PC-9 (cell line): Measurements from ENCODE around the gene SREBF2. TPM values are rescaled to one million over a fixed set of nuclear protein-coding genes. Genes with fewer than 3 reads are reported as not detected.

ENCODE experiments used
- BruUV-seq: library from RNA; stranded (reverse); fragments of 400-500 nt; replicated peaks from 2 replicates; lab custom pipeline; 2021; lab: Mats Ljungman, UMichigan
- CTCF ChIA-PET: fragments of 300-600 bp; sonication (Branson Sonifier 250); formaldehyde crosslinking; loops from one replicate; lab custom pipeline; 2022; ENCODE audit warnings: antibody characterized with exemption; lab: Charles Lee
- POLR2A ChIA-PET: fragments of 300-600 bp; sonication (Branson Sonifier 250); formaldehyde crosslinking; loops from one replicate; lab custom pipeline; 2022; ENCODE audit warnings: antibody characterized with exemption; ENCODE audit not compliant: unreplicated experiment; lab: Charles Lee
- DNase-seq, 2 experiments: peaks; one replicate each; pipeline versions ENCODE4 v3.0.0 to v3.0.0-alpha.2; 2015 to 2022; ENCODE audit warnings: mixed read lengths in 1 of 2
- H2AFZ ChIP-seq: fragments of 200-600 bp; sonication (generic); 2 replicates; pipeline ENCODE4 v1.8.1; 2017; ENCODE audit warnings: antibody characterized with exemption
- H3F3A ChIP-seq: fragments of 200-600 bp; sonication (generic); 2 replicates; pipeline ENCODE4 v1.8.1; 2017; ENCODE audit warnings: antibody characterized with exemption, mild to moderate bottlenecking, low read depth; ENCODE audit not compliant: insufficient read depth
- H3K27ac ChIP-seq: fragments of 200-600 bp; sonication (generic); 2 replicates; pipeline ENCODE4 v1.6.1; 2016; ENCODE audit warnings: mixed run types
- H3K27me3 ChIP-seq: fragments of 200-600 bp; sonication (generic); 2 replicates; pipeline ENCODE4 v1.6.1; 2016; ENCODE audit warnings: low read depth, mixed run types; ENCODE audit not compliant: insufficient read depth
- H3K36me3 ChIP-seq: fragments of 200-600 bp; sonication (generic); 2 replicates; pipeline ENCODE4 v1.6.1; 2016; ENCODE audit warnings: low read depth, mixed run types
- H3K4me1 ChIP-seq: fragments of 200-600 bp; sonication (generic); replicated peaks from 2 replicates; pipeline ENCODE4 v1.6.1; 2016; ENCODE audit warnings: mixed run types; ENCODE audit not compliant: insufficient read depth
- H3K4me2 ChIP-seq: fragments of 200-600 bp; sonication (generic); 2 replicates; pipeline ENCODE4 v1.6.1; 2017; ENCODE audit warnings: mixed run types
- H3K4me3 ChIP-seq: fragments of 200-600 bp; sonication (generic); 2 replicates; pipeline ENCODE4 v1.6.1; 2016; ENCODE audit warnings: mixed run types
- H3K79me2 ChIP-seq: fragments of 200-600 bp; sonication (generic); 2 replicates; pipeline ENCODE4 v1.6.1; 2017; ENCODE audit warnings: low read depth, mixed run types
- H3K9me2 ChIP-seq: fragments of 200-600 bp; sonication (generic); 2 replicates; pipeline ENCODE4 v1.8.1; 2017; ENCODE audit warnings: mild to moderate bottlenecking; ENCODE audit not compliant: insufficient read depth
- H3K9me3 ChIP-seq: fragments of 200-600 bp; sonication (generic); 2 replicates; pipeline ENCODE4 v1.8.1; 2016; ENCODE audit warnings: low read depth; ENCODE audit not compliant: insufficient read depth
- H4K20me1 ChIP-seq: fragments of 200-600 bp; sonication (generic); 2 replicates; pipeline ENCODE4 v1.8.1; 2017; ENCODE audit not compliant: insufficient read depth
- EZH2 ChIP-seq: fragments of 200-600 bp; sonication (generic); IDR thresholded peaks from 2 replicates; pipeline ENCODE4 v1.8.0; 2017; ENCODE audit warnings: antibody characterized with exemption, low read depth
- intact Hi-C: fragments of 100-400 bp; cut with micrococcal nuclease; formaldehyde crosslinking; loops from one replicate; pipeline ENCODE4 v1.10.0; 2022; ENCODE audit not compliant: unreplicated experiment
- total RNA-seq: library from RNA; stranded (reverse); gene quantifications from 2 replicates; pipeline ENCODE4 v1.2.3, GENCODE V29; 2021
- TF ChIP-seq, protein P1 (sequence below): fragments of 200-600 bp; sonication (generic); conservative IDR thresholded peaks from 2 replicates; pipeline ENCODE4 v1.6.1; 2017; ENCODE audit warnings: mixed run types, antibody characterized with exemption, mild to moderate bottlenecking, moderate library complexity

SREBF2 gene
- total RNA-seq, 1 experiment from 2014 or later, result 196 TPM

DNA sequence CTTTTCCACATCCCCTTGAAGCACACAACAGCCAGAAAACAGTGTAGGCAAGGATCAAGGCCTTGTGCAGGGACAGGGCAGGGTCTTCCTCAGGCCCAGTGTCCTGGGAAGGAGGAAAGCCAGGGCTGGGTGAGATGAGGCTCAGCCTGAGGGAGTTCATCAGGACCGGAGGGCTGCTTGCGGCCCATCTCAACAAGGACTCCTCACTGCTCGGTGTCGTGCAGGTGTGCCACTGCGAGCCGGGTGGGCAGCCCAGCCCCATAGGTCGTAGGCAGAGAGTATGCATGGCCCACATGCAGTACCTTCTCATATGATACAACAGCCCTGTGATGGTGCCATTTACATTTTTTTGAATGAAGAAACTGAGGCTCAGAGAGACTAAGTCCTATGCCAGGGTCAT, 69.1 kb downstream of the SREBF2 start:
- H3K27me3 ChIP-seq, result no peaks in the 10 kb centered on the region
- intact Hi-C loops, result no loop called here
- H4K20me1 ChIP-seq, result peaks cover 18% of the 10 kb centered on the region
- ChIA-PET CTCF (no interaction called here), POLR2A (no interaction called here)
- H2AFZ ChIP-seq, result no peak overlapping the region
- H3K9me3 ChIP-seq, result no peaks in the 10 kb centered on the region
- no peaks in the 10 kb centered on the region for H3K79me2 ChIP-seq
- H3K4me1 ChIP-seq, result no peaks in the 10 kb centered on the region
- H3F3A ChIP-seq, result peaks cover 16% of the 10 kb centered on the region; the same call in 1 of the 2 replicates
- H3K4me3 ChIP-seq, result no peak overlapping the region
- H3K36me3 ChIP-seq, result peaks cover 15% of the 10 kb centered on the region; the same call in 1 of the 2 replicates
- TF ChIP-seq, protein P1, sequence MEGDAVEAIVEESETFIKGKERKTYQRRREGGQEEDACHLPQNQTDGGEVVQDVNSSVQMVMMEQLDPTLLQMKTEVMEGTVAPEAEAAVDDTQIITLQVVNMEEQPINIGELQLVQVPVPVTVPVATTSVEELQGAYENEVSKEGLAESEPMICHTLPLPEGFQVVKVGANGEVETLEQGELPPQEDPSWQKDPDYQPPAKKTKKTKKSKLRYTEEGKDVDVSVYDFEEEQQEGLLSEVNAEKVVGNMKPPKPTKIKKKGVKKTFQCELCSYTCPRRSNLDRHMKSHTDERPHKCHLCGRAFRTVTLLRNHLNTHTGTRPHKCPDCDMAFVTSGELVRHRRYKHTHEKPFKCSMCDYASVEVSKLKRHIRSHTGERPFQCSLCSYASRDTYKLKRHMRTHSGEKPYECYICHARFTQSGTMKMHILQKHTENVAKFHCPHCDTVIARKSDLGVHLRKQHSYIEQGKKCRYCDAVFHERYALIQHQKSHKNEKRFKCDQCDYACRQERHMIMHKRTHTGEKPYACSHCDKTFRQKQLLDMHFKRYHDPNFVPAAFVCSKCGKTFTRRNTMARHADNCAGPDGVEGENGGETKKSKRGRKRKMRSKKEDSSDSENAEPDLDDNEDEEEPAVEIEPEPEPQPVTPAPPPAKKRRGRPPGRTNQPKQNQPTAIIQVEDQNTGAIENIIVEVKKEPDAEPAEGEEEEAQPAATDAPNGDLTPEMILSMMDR, result no peak
- TF ChIP-seq EZH2, result no peak
- H3K9me2 ChIP-seq, result no peaks in the 10 kb centered on the region
- no peak overlapping the region for H3K27ac ChIP-seq
- H3K4me2 ChIP-seq, result no peak overlapping the region
- BruUV-seq, result no TSS peak
- DNase-seq, result no peak

DNA sequence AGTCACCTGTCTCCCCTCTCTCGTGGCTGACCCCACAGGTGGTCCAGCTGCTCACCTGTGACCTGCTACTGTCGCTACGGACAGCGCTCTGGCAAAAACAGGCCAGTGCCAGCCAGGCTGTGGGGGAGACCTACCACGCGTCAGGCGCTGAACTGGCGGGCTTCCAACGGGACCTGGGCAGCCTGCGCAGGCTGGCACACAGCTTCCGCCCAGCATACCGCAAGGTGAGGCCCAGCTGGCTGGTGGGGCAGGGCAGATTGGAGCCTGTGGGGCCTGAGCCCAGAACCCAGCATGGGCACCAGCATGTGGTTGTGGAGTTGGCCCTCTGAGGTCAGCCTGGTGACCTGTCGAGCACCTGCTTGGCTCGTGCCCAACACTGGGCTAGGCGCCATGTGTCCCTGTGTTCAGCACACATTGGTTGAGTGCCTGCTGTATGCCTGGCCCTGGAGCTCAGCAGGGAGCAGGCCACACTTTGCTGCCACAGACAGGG, 70.1 kb downstream of the SREBF2 start:
- Histone ChIP-seq H3K27me3 (no peaks in the 10 kb centered on the region), H3K4me3 (no peak overlapping the region), H4K20me1 (peaks cover 18% of the 10 kb centered on the region), H3K79me2 (no peaks in the 10 kb centered on the region), H3K9me2 (no peaks in the 10 kb centered on the region), H3K4me1 (no peaks in the 10 kb centered on the region), H3K36me3 (peaks cover 14% of the 10 kb centered on the region; the same call in 1 of the 2 replicates), H3K9me3 (no peaks in the 10 kb centered on the region), H3F3A (peaks cover 16% of the 10 kb centered on the region; the same call in 1 of the 2 replicates), H3K27ac (no peak overlapping the region), H3K4me2 (no peak overlapping the region), H2AFZ (no peak overlapping the region)
- no TSS peak for BruUV-seq
- intact Hi-C loops, result no loop called here
- ChIA-PET CTCF (no interaction called here), POLR2A (no interaction called here)
- TF ChIP-seq, protein P1, result no peak
- TF ChIP-seq EZH2, result no peak
- no peak for DNase-seq

DNA sequence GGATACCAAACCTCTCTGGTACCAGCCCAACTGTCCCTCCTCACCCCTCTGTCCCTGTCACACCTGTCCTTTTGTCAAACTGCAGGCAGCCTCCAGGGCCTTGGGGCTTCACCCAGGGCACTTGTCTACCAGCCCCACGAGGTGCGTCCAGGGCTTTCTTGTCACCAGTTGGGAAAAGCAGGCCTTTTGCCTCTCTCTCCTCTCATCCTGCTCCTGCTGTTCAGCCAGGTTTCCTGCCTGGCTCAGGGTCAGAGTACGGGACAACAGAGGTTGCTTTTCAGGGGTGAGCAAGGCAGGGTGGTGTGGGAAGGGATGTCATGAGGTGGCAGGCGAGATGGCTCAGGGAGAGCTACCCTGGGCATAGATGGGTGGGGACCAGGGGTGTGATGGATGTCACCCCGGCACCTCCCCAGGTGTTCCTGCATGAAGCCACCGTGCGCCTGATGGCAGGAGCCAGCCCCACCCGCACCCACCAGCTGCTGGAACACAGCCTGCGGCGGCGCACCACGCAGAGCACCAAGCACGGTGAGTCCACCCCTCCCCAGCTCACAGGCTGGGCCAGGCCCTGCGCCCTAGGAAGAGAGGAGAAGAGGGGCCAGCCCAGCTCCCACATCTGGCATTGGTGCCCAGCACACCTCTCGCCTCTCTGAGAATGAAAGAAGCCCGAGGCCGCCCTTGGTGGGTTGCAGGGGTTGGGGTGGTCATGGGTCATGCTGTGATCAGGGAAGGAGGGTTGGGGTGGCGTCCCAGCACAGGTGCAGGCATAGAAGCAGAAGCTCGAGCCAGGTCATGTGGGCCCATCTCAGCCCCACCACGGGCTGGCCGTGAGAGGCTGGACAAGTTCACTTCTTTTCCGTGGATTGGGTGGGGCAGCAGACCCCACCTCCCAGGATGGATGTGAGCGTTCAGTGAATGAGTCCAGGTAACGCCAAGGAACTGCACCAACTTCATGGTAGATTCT, 71.8 kb downstream of the SREBF2 start:
- TF ChIP-seq, protein P1, result no peak
- TF ChIP-seq EZH2, result no peak
- BruUV-seq, result no TSS peak
- Histone ChIP-seq H3K4me2 (no peak overlapping the region), H3K9me3 (no peaks in the 10 kb centered on the region), H3K79me2 (no peaks in the 10 kb centered on the region), H3K4me1 (0 out of 2 replicates have a peak, but pooled peaks cover 7% of the 10 kb centered on the region), H3K27me3 (no peaks in the 10 kb centered on the region), H2AFZ (no peak overlapping the region), H3K36me3 (peaks cover 6% of the 10 kb centered on the region; the same call in 1 of the 2 replicates), H3K27ac (no peak overlapping the region), H3K4me3 (no peak overlapping the region), H4K20me1 (peaks cover 22% of the 10 kb centered on the region), H3F3A (peaks cover 26% of the 10 kb centered on the region; the same call in 1 of the 2 replicates), H3K9me2 (no peaks in the 10 kb centered on the region)
- intact Hi-C loops, result no loop called here
- ChIA-PET POLR2A (no interaction called here), CTCF (no interaction called here)
- no peak for DNase-seq
